H9 (cell line): ENCODE results near the gene MRPS6. TPM values are rescaled to one million over a fixed set of nuclear protein-coding genes. Genes with fewer than 3 reads are reported as not detected.

Experiments
- DNase-seq: peaks from one replicate; pipeline ENCODE4 v3.0.0-alpha.2; 2017
- H2AFZ ChIP-seq: one replicate; pipeline ENCODE4 v1.6.1; 2013; ENCODE audit warnings: mild to moderate bottlenecking, low read length, control low read depth, moderate library complexity
- H2AK5ac ChIP-seq: 2 replicates; pipeline ENCODE4 v1.6.1; 2013; ENCODE audit warnings: low read length, control low read depth, mixed read lengths; ENCODE audit not compliant: insufficient read length
- H2BK120ac ChIP-seq: one replicate; pipeline ENCODE4 v1.6.1; 2013; ENCODE audit warnings: low read depth, mild to moderate bottlenecking, low read length, control low read depth, inconsistent platforms; ENCODE audit not compliant: poor library complexity, severe bottlenecking
- H2BK12ac ChIP-seq: 2 replicates; pipeline ENCODE4 v1.6.1; 2013; ENCODE audit warnings: low read length, control low read depth, mixed read lengths, low read depth; ENCODE audit not compliant: insufficient read length
- H2BK15ac ChIP-seq: 2 replicates; pipeline ENCODE4 v1.6.1; 2013; ENCODE audit warnings: low read depth, low read length, control low read depth
- H2BK20ac ChIP-seq: one replicate; pipeline ENCODE4 v1.6.1; 2013; ENCODE audit warnings: low read depth, mild to moderate bottlenecking, low read length, control low read depth, inconsistent platforms; ENCODE audit not compliant: poor library complexity, severe bottlenecking
- H2BK5ac ChIP-seq: 2 replicates; pipeline ENCODE4 v1.6.1; 2013; ENCODE audit warnings: low read length, control low read depth, mixed read lengths; ENCODE audit not compliant: insufficient read length
- H3K14ac ChIP-seq: 2 replicates; pipeline ENCODE4 v1.6.1; 2013; ENCODE audit warnings: low read length, control low read depth; ENCODE audit not compliant: insufficient read depth
- H3K18ac ChIP-seq: 2 replicates; pipeline ENCODE4 v1.6.1; 2013; ENCODE audit warnings: low read depth, mild to moderate bottlenecking, mixed read lengths, low read length, control low read depth; ENCODE audit not compliant: insufficient read length
- H3K23ac ChIP-seq: 2 replicates; pipeline ENCODE4 v1.6.1; 2013; ENCODE audit warnings: low read length, control low read depth, mixed read lengths, low read depth; ENCODE audit not compliant: insufficient read length
- H3K23me2 ChIP-seq: 2 replicates; pipeline ENCODE4 v1.6.1; 2013; ENCODE audit warnings: low read depth, mild to moderate bottlenecking, mixed read lengths, low read length, control low read depth; ENCODE audit not compliant: insufficient read length, poor library complexity, severe bottlenecking
- H3K27ac ChIP-seq: 2 replicates; pipeline ENCODE4 v1.5.1; 2013; ENCODE audit warnings: low read length, control low read depth, mixed read lengths, low read depth; ENCODE audit not compliant: insufficient read length
- H3K27me3 ChIP-seq: 2 replicates; pipeline ENCODE4 v1.6.1; 2013; ENCODE audit warnings: low read length, control low read depth, inconsistent platforms; ENCODE audit not compliant: insufficient read depth
- H3K4ac ChIP-seq: 2 replicates; pipeline ENCODE4 v1.6.1; 2013; ENCODE audit warnings: low read depth, mild to moderate bottlenecking, control low read depth, inconsistent platforms, low read length, moderate library complexity
- H3K4me1 ChIP-seq: 2 replicates; pipeline ENCODE4 v1.6.1; 2013; ENCODE audit warnings: low read length, control low read depth, inconsistent platforms; ENCODE audit not compliant: insufficient read depth
- H3K4me2 ChIP-seq: 2 replicates; pipeline ENCODE4 v1.6.1; 2013; ENCODE audit warnings: low read length, control low read depth, mixed read lengths; ENCODE audit not compliant: insufficient read length, insufficient read depth
- H3K56ac ChIP-seq: 2 replicates; pipeline ENCODE4 v1.6.1; 2013; ENCODE audit warnings: low read depth, mild to moderate bottlenecking, mixed read lengths, low read length, control low read depth; ENCODE audit not compliant: insufficient read length
- H3K79me1 ChIP-seq: 2 replicates; pipeline ENCODE4 v1.6.1; 2013; ENCODE audit warnings: low read depth, mild to moderate bottlenecking, moderate library complexity, low read length, control low read depth, inconsistent platforms; ENCODE audit not compliant: insufficient read depth, poor library complexity, severe bottlenecking
- H3K79me2 ChIP-seq: 2 replicates; pipeline ENCODE4 v1.6.1; 2013; ENCODE audit warnings: low read length, control low read depth, inconsistent platforms; ENCODE audit not compliant: insufficient read depth
- H3K9ac ChIP-seq: 2 replicates; pipeline ENCODE4 v1.6.1; 2013; ENCODE audit warnings: low read length, control low read depth, mixed read lengths; ENCODE audit not compliant: insufficient read length; ENCODE audit errors: extremely low read depth
- H3K9me3 ChIP-seq: one replicate; pipeline ENCODE4 v1.6.1; 2013; ENCODE audit warnings: low read depth, low read length, inconsistent platforms; ENCODE audit not compliant: control insufficient read depth
- H3T11ph ChIP-seq: one replicate; pipeline ENCODE4 v1.6.1; 2013; ENCODE audit warnings: mild to moderate bottlenecking, low read length, control low read depth, inconsistent platforms
- H4K20me1 ChIP-seq: one replicate; pipeline ENCODE4 v1.6.1; 2013; ENCODE audit not compliant: control insufficient read depth, insufficient read length, insufficient read depth
- H4K5ac ChIP-seq: 2 replicates; pipeline ENCODE4 v1.6.1; 2013; ENCODE audit warnings: low read depth, mild to moderate bottlenecking, mixed read lengths, low read length, control low read depth; ENCODE audit not compliant: insufficient read length
- H4K8ac ChIP-seq: replicated peaks from 2 replicates; pipeline ENCODE4 v1.6.1; 2013; ENCODE audit warnings: low read length, control low read depth, mixed read lengths, low read depth; ENCODE audit not compliant: insufficient read length
- H4K91ac ChIP-seq: 2 replicates; pipeline ENCODE4 v1.6.1; 2013; ENCODE audit warnings: low read depth, mild to moderate bottlenecking, moderate library complexity, mixed read lengths, low read length, control low read depth; ENCODE audit not compliant: insufficient read length
- H3K27ac Mint-ChIP-seq, 3 experiments: 2 replicates in 2 of 3; 3 replicates in 1 of 3; pipeline ENCODE4 v1.8.0; 2020 to 2021; ENCODE audit warnings: mixed read lengths in 3 of 3, mild to moderate bottlenecking in 1 of 3, moderate library complexity in 1 of 3
- H3K27me3 Mint-ChIP-seq: 2 replicates; pipeline ENCODE4 v1.8.0; 2021; ENCODE audit warnings: low read depth, mild to moderate bottlenecking, moderate library complexity, mixed read lengths
- H3K36me3 Mint-ChIP-seq, 3 experiments: 2 replicates in 2 of 3; 3 replicates in 1 of 3; pipeline ENCODE4 v1.8.0; 2020 to 2021; ENCODE audit warnings: low read depth in 3 of 3, mixed read lengths in 3 of 3; ENCODE audit not compliant: insufficient read depth in 1 of 3
- H3K4me1 Mint-ChIP-seq, 2 experiments: 2 replicates each; pipeline ENCODE4 v1.8.0; 2020; ENCODE audit warnings: mixed read lengths in 2 of 2
- H3K4me3 Mint-ChIP-seq, 2 experiments: 2 replicates in 1 of 2; 3 replicates in 1 of 2; pipeline ENCODE4 v1.8.0; 2020 to 2021; ENCODE audit warnings: mild to moderate bottlenecking in 2 of 2, mixed read lengths in 2 of 2, moderate library complexity in 1 of 2
- H3K9me3 Mint-ChIP-seq, 2 experiments: 2 replicates in 1 of 2; 3 replicates in 1 of 2; pipeline ENCODE4 v1.8.0; 2020; ENCODE audit warnings: mild to moderate bottlenecking in 2 of 2, mixed read lengths in 2 of 2, moderate library complexity in 1 of 2
- CTCF ChIP-seq: fragments of 200-600 bp; sonication (generic); conservative IDR thresholded peaks from 3 replicates; pipeline ENCODE4 v1.8.0; 2021; ENCODE audit warnings: antibody characterized with exemption, mild to moderate bottlenecking
- WGBS: extraction: QIAGEN DNeasy Blood & Tissue Kit; methylation state at CpG from one replicate; pipeline ENCODE4 v1.1.7; 2013; ENCODE audit warnings: missing lambda C conversion rate, low lambda C conversion rate, mixed read lengths; ENCODE audit not compliant: insufficient read length; ENCODE audit errors: extremely low coverage; 5-methylcytosine and 5-hydroxymethylcytosine counted together
- total RNA-seq: library from RNA; stranded (reverse); gene quantifications from 2 replicates; pipeline ENCODE4 v1.2.1, GENCODE V29; 2021

MRPS6 gene
- total RNA-seq, 1 experiment from 2014 or later, result 83.2 TPM

DNA sequence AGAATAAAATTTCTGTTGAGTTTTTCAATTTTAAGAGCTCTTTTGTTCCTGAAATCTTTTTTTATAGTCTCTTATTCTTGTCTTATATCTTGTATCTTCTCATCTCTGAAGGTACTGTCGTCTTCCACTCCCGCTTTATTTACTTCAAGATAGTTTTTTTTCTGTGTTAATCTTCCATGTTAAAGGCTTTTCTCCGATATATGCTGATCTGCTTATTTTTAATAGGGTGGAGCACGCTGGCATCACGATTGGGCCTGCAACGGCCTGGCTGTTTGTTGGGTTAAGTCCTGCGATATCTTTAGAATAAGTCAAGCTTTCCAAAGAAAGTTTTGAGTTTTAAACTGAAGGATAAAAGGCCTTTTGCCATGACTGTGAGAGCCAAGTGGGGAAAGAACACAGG lies 35.7 kb downstream of the MRPS6 start:
- H2BK20ac ChIP-seq, result no peak overlapping the region
- H3K4me1 ChIP-seq, result peaks cover 3% of the 10 kb centered on the region
- H3K27me3 ChIP-seq, result no peaks in the 10 kb centered on the region
- H3K79me1 ChIP-seq, result peaks cover 2% of the 10 kb centered on the region
- H2BK15ac ChIP-seq, result no peak overlapping the region
- H2AFZ ChIP-seq, result no peak overlapping the region
- peaks cover 5% of the 10 kb centered on the region; the same call in 1 of the 2 replicates for H3K79me2 ChIP-seq
- no peak overlapping the region for H3K18ac ChIP-seq
- Mint-ChIP-seq H3K4me3 (no peak overlapping the region), H3K27me3 (no peaks in the 10 kb centered on the region), H3K9me3 (no peaks in the 10 kb centered on the region), H3K27ac (no peak overlapping the region; a peak in 1 of 7 replicates), H3K4me1 (peaks cover 38 to 48% of the 10 kb centered on the region in 2 experiments), H3K36me3 (no peaks in the 10 kb centered on the region; a peak in 3 of 7 replicates)
- no peak overlapping the region for H2BK120ac ChIP-seq
- H2AK5ac ChIP-seq, result no peak overlapping the region
- H3K9me3 ChIP-seq, result no peaks in the 10 kb centered on the region
- H4K91ac ChIP-seq, result no peak overlapping the region
- H3K14ac ChIP-seq, result no peak overlapping the region
- H2BK12ac ChIP-seq, result no peak overlapping the region
- H4K8ac ChIP-seq, result no peak overlapping the region
- H3K23ac ChIP-seq, result no peak overlapping the region
- no peak overlapping the region for H3K9ac ChIP-seq
- H2BK5ac ChIP-seq, result no peak overlapping the region
- no peak overlapping the region for H3K27ac ChIP-seq
- H3T11ph ChIP-seq, result no peak overlapping the region
- no peak overlapping the region for H3K4ac ChIP-seq
- H4K20me1 ChIP-seq, result no peaks in the 10 kb centered on the region
- no peak overlapping the region for H3K56ac ChIP-seq
- no peak for DNase-seq
- no peak overlapping the region for H3K4me2 ChIP-seq
- WGBS, result no CpG with 5 or more reads among the region's 7 CpGs
- H3K23me2 ChIP-seq, result no peaks in the 10 kb centered on the region
- H4K5ac ChIP-seq, result no peak overlapping the region
- TF ChIP-seq CTCF, result no peak
